Measurements from ENCODE around the gene NAB2. TPM values are rescaled to one million over a fixed set of nuclear protein-coding genes. Genes with fewer than 3 reads are reported as not detected.

Gene NAB2
- total and polyA plus RNA-seq, 2 of the 8 experiments (the other 6 are each of a cell fraction or from before 2014, with no cell fraction given), result 20.9 to 23.5 TPM

DNA sequence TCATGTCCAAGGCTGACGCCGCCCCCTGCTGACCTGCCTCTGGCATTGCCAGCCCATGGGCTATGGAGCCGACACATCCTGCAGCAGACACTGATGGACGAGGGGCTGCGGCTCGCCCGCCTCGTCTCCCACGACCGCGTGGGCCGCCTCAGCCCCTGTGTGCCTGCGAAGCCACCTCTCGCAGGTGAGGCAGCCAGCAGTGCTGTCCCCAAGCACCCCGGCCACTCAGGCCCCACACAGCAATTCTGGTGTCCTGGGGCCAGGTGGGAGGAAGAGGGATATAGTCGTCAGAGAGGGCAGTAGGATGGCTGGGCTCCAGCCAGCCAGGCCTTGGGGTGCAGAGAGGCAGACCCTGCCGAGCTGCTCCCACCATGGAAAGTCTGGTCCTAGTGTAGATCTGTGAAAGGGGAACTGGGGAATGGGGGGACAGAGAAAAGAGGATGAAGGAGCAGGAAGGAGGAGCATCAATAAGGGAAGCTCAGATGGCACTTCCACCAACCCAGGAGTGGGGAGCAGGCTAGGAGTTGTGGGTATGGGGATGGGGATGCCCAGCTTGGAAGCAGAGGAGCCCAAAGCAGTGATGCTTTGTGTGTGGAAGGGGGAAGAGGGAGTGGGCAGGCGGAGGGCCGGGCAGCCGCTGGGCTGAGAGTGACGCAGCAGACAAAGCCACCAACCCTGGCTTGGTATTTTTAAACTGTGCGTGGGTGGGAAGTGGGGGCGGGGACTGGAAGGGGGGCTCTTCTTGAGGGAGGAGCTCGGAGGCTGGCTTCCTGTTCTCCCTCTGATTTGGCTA, 4.7 kb downstream of the NAB2 start:
- Histone ChIP-seq H4K5ac (ENCODE audit: insufficient read length, low read depth, low read length) (peak overlapping the region; percentile 80), H2AFZ (ENCODE audit: low read length) (no peak overlapping the region), H2BK5ac (ENCODE audit: low read depth, low read length) (peak overlapping the region; percentile 47; the same call in 1 of the 2 replicates), H3K79me2 (ENCODE audit: control insufficient read depth in 1 of 2, insufficient read depth in 2 of 2, low read length in 2 of 2) (peaks cover 0 to 18% of the 10 kb centered on the region in 2 experiments; a peak in 1 of 4 replicates), H2BK12ac (ENCODE audit: low read depth, low read length) (peak overlapping the region; percentile 71), H3K56ac (replicated peaks; ENCODE audit: insufficient read length, low read depth, low read length) (peak overlapping the region; percentile 32), H3K23me2 (ENCODE audit: low read depth, low read length) (peaks cover 7% of the 10 kb centered on the region; the same call in 1 of the 2 replicates), H3K4me3 (ENCODE audit: extremely low read depth in 1 of 4, insufficient read depth in 2 of 4, low read depth in 3 of 4, low read length in 4 of 4) (0 out of 8 replicates have a peak overlapping the region, but pooled peaks of 1 of the 4 experiments have one; percentile 25), H2BK15ac (ENCODE audit: low read length) (peak overlapping the region; percentile 12; the same call in 1 of the 2 replicates), H2AK5ac (ENCODE audit: low read depth, low read length) (0 out of 2 replicates have a peak overlapping the region, but pooled peaks have one; percentile 5), H3K9me3 (ENCODE audit: insufficient read depth in 2 of 2, low read depth in 1 of 2, low read length in 1 of 2) (no peaks in the 10 kb centered on the region), H4K91ac (replicated peaks; ENCODE audit: insufficient read length, low read length) (peak overlapping the region; percentile 52), H3K4me1 (replicated peaks in 1 of 4; ENCODE audit: control insufficient read depth in 3 of 4, insufficient read depth in 4 of 4, low read length in 3 of 4) (peaks cover 0 to 28% (median 20%) of the 10 kb centered on the region in 4 experiments; a peak in 6 of 7 replicates), H3K27ac (ENCODE audit: low read depth, low read length) (peak overlapping the region; percentile 48; the same call in 1 of the 2 replicates), H3K14ac (ENCODE audit: insufficient read length) (no peak overlapping the region), H4K8ac (ENCODE audit: extremely low read depth, insufficient read depth, low read length) (peak overlapping the region; percentile 92; the same call in 1 of the 2 replicates), H3K4me2 (ENCODE audit: insufficient read depth in 1 of 2, low read depth in 2 of 2, low read length in 2 of 2) (peak overlapping the region; percentile 32 to 64; a peak in 2 of 4 replicates), H2BK20ac (ENCODE audit: low read length) (peak overlapping the region; percentile 32; the same call in 1 of the 2 replicates), H3K27me3 (replicated peaks in 1 of 4; ENCODE audit: control insufficient read depth in 3 of 4, extremely low read depth in 1 of 4, insufficient read depth in 3 of 4, low read length in 3 of 4) (no peaks in the 10 kb centered on the region), H3K4ac (replicated peaks; ENCODE audit: insufficient read length, low read depth, low read length) (peak overlapping the region; percentile 98), H4K20me1 (replicated peaks in 1 of 2; ENCODE audit: control insufficient read depth in 1 of 2, insufficient read depth in 2 of 2, low read length in 2 of 2) (peaks cover 4 to 11% of the 10 kb centered on the region in 2 experiments), H3K36me3 (ENCODE audit: control insufficient read depth in 2 of 4, insufficient read depth in 4 of 4, low read length in 3 of 4) (peaks cover 9 to 32% (median 18%) of the 10 kb centered on the region in 4 experiments), H3K23ac (ENCODE audit: insufficient read length) (no peak overlapping the region), H3K9ac (replicated peaks in 1 of 4; ENCODE audit: extremely low read depth in 1 of 4, low read depth in 3 of 4, low read length in 3 of 4) (no peak overlapping the region), H3K18ac (ENCODE audit: extremely low read depth, low read length) (peak overlapping the region; percentile 32; the same call in 1 of the 2 replicates), H2BK120ac (replicated peaks; ENCODE audit: low read depth, low read length) (peak overlapping the region; percentile 38), H3K79me1 (ENCODE audit: low read depth, low read length) (peaks cover 4% of the 10 kb centered on the region)
- 73% methylated on average over 21 of the region's 24 CpGs; no CpG with 5 or more reads in 1 of the 2 experiments for WGBS, 2 experiments (ENCODE audit: extremely low coverage in 1 of 2, insufficient coverage in 1 of 2, insufficient read length in 1 of 2, insufficient replicate concordance in 2 of 2, low coverage in 1 of 2, low lambda C conversion rate in 2 of 2, missing lambda C conversion rate in 1 of 2)
- FAIRE-seq, result no peak
- peak in 1 of 2 experiments; percentile 90 for DNase-seq (ENCODE audit: low read depth in 1 of 2, low spot score in 2 of 2)
- POLR2A ChIA-PET (ENCODE audit: partially characterized antibody), result interaction anchor here (0.6 to 16.5 kb wide), 15 partner anchors 14 to 366 kb away, joined by 3 to 352 read pairs (median 4); partner anchors contain the start of genes GLI1, LRP1, NEMP1 and SHMT2
- CTCF ChIA-PET (ENCODE audit: partially characterized antibody), result interaction anchor here (0.7 to 14.0 kb wide), 25 partner anchors 10 to 184 kb away, joined by 3 to 325 read pairs (median 5); partner anchors contain the start of genes LRP1, NEMP1, STAT6 and TAC3
- TF ChIP-seq RAD21 (IDR thresholded peaks at IDR 0.05 in 1 of 2, conservative IDR thresholded peaks at IDR 0.05 in 1 of 2; ENCODE audit: low read depth in 2 of 2, low read length in 2 of 2) (peak; percentile 81 to 87), TAF1 (IDR thresholded peaks at IDR 0.05; ENCODE audit: low read depth, low read length) (peak; percentile 40; the same call in 1 of the 2 replicates), SP1 (IDR thresholded peaks at IDR 0.05; ENCODE audit: low read depth, low read length) (no peak), KDM1A (IDR thresholded peaks at IDR 0.05; ENCODE audit: borderline replicate concordance, low read length) (no peak), CREB1 (IDR thresholded peaks at IDR 0.05) (no peak), GTF2F1 (IDR thresholded peaks at IDR 0.05; ENCODE audit: borderline replicate concordance, low read depth, low read length) (no peak), MAX (IDR thresholded peaks at IDR 0.05) (peak; percentile 55; the same call in 1 of the 2 replicates), EGR1 (IDR thresholded peaks at IDR 0.05; ENCODE audit: borderline replicate concordance, low read depth, low read length) (peak; percentile 98), SIN3A (conservative IDR thresholded peaks at IDR 0.05 in 1 of 2, IDR thresholded peaks at IDR 0.05 in 1 of 2; ENCODE audit: low read depth in 1 of 2, low read length in 2 of 2) (peak in 1 of 2 experiments; percentile 64; a peak in 1 of 4 replicates)
